ENCODE measurements around the gene ZNF283.
A peak's percentile ranks its signal among the peaks of the same experiment; 100 is the strongest.

The ZNF283 gene

GRCh38 chr19:43826787-43827754, at the start of gene ZNF283:
TSS of gene ZNF283 (plus strand) at chr19:43827321. CDS start at chr19:43833505, 6,184 bp downstream.
- peak; percentile 94 for DNase-seq

GRCh38 chr19:43778651-43779050, 48.5 kb upstream of the ZNF283 start:
- DNase-seq, result peak; percentile 92

- no peak for DNase-seq
Observed at GRCh38 chr19:43779147-43779819, 47.8 kb upstream of the ZNF283 start.

GRCh38 chr19:43779820-43780219, 47.3 kb upstream of the ZNF283 start:
- DNase-seq, result no peak

GRCh38 chr19:43780706-43781525, 46.2 kb upstream of the ZNF283 start, which contains the start of gene KCNN4:
TSS of gene KCNN4 (minus strand) at chr19:43780973. CDS start at chr19:43780861, 112 bp downstream.
- no peak for DNase-seq

- DNase-seq, result no peak
Observed at GRCh38 chr19:43781630-43782310, 45.4 kb upstream of the ZNF283 start.

- no peak for DNase-seq
Observed at GRCh38 chr19:43782311-43782660, 44.8 kb upstream of the ZNF283 start.

GRCh38 chr19:43782689-43783231, 44.4 kb upstream of the ZNF283 start:
- no peak for DNase-seq

GRCh38 chr19:43783636-43784035, 43.5 kb upstream of the ZNF283 start:
- DNase-seq, result no peak

GRCh38 chr19:43784241-43784980, 42.7 kb upstream of the ZNF283 start:
- DNase-seq, result no peak

GRCh38 chr19:43784981-43785808, 41.9 kb upstream of the ZNF283 start:
- DNase-seq, result peak; percentile 42

- DNase-seq, result no peak
Observed at GRCh38 chr19:43786665-43787064, 40.5 kb upstream of the ZNF283 start.

- no peak for DNase-seq
Observed at GRCh38 chr19:43789029-43789428, 38.1 kb upstream of the ZNF283 start.

GRCh38 chr19:43790587-43790986, 36.5 kb upstream of the ZNF283 start:
- no peak for DNase-seq

GRCh38 chr19:43797118-43797517, 30.0 kb upstream of the ZNF283 start:
- DNase-seq, result no peak

GRCh38 chr19:43797556-43797955, 29.6 kb upstream of the ZNF283 start:
- DNase-seq, result no peak

- no peak for DNase-seq
Observed at GRCh38 chr19:43798026-43798545, 29.0 kb upstream of the ZNF283 start.

- peak; percentile 70 for DNase-seq
Observed at GRCh38 chr19:43798546-43799409, 28.3 kb upstream of the ZNF283 start.

GRCh38 chr19:43799502-43800142, 27.5 kb upstream of the ZNF283 start:
- DNase-seq, result no peak
